GM12892 (cell line): ENCODE data around the gene PRSS23.

Experiments used
- POLR2A ChIP-seq: IDR thresholded peaks from 2 replicates; pipeline ENCODE4 v1.6.1; 2011; ENCODE audit warnings: low read depth, low read length, control low read depth
- POLR2AphosphoS5 ChIP-seq: IDR thresholded peaks from 2 replicates; pipeline ENCODE4 v1.6.1; 2011; ENCODE audit warnings: low read depth, low read length, control low read depth
- TAF1 ChIP-seq: IDR thresholded peaks from 2 replicates; pipeline ENCODE4 v1.6.1; 2011; ENCODE audit warnings: low read depth, mild to moderate bottlenecking, control low read depth, low read length, borderline replicate concordance

DNA sequence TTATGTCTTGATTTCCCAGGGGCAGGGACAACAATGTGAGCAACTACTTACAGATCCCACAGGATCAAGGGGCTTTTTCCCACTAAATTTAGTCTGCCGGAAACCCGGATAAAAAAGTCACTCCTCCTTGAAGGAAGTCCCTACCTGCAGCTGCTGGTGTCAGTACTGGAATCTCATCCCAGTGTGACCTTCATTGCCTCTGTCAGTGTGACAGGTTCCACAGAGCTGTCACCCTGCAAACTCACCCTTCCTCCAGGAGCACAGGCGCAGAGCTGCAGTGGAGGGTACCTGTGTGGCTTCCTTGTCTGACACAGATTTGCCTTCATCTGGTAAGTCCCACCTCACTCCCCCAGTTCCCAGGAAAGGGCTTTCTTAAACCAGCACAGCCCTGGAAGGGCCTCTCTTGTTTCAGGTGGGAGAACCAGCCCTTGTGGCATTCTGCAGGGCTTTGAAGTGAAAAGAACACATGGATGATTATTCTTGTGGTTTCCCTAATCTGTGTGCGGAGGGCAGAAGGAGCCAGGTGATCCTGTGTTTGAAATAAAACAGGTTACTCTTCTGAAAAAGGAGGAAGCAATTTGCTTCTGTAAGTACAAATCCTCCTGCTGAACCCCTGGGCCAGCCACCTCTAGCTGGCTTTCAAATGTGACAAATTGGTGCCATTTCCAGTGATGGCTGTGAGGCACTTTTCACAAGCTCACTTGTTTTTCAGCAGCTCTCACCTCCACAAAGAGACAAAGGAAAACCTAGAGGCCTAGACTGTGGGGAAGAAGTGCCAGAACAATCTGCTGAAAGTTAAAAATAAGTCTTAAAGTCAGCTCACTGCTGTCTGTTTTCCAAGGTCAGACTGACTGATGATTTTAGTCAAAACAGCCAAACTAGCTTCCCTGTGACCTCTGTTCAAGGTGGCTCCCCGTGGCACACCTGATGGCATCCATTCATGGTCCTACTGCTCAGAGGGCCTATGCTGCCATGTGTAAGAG is 9.2 kb upstream of the PRSS23 start:
- TF ChIP-seq POLR2A (no peak), TAF1 (no peak), POLR2AphosphoS5 (no peak)
